ENCODE results near the gene MLF2. TPM values are rescaled to one million over a fixed set of nuclear protein-coding genes. Genes with fewer than 3 reads are reported as not detected.

Gene MLF2
- total and polyA plus RNA-seq, 2 of the 13 experiments (the other 11 are each of a cell fraction or from before 2014, with no cell fraction given), result 88.1 to 167 TPM

- TF ChIP-seq IKZF1 (IDR thresholded peaks at IDR 0.05) (no peak), RFXANK (CRISPR knock-in tag; IDR thresholded peaks at IDR 0.05) (0 out of 2 replicates have a peak, but pooled peaks have one; percentile 67), KDM5B (CRISPR knock-in tag; IDR thresholded peaks at IDR 0.05; ENCODE audit: borderline replicate concordance) (peak; percentile 74), HOXA3 (CRISPR knock-in tag; IDR thresholded peaks at IDR 0.05) (peak; percentile 75; the same call in 1 of the 2 replicates), POLR2AphosphoS5 (IDR thresholded peaks at IDR 0.05; ENCODE audit: low read depth, low read length) (peak; percentile 34; the same call in 1 of the 2 replicates), HDAC1 (CRISPR knock-in tag; IDR thresholded peaks at IDR 0.05) (peak; percentile 75), AKAP8 (CRISPR knock-in tag; IDR thresholded peaks at IDR 0.05) (peak; percentile 86), NR2F6 (IDR thresholded peaks at IDR 0.05) (peak; percentile 59), NR2F6 (CRISPR knock-in tag; IDR thresholded peaks at IDR 0.05) (peak; percentile 46; the same call in 1 of the 2 replicates), RXRB (CRISPR knock-in tag; IDR thresholded peaks at IDR 0.05; ENCODE audit: borderline replicate concordance) (peak; percentile 81; the same call in 1 of the 2 replicates), ZNF292 (CRISPR knock-in tag; IDR thresholded peaks at IDR 0.05; ENCODE audit: borderline replicate concordance, low read depth) (peak; percentile 88; the same call in 1 of the 2 replicates), ZNF83 (CRISPR knock-in tag; IDR thresholded peaks at IDR 0.05; ENCODE audit: borderline replicate concordance) (no peak), GTF2F1 (IDR thresholded peaks at IDR 0.05; ENCODE audit: low read length) (no peak), ZNF432 (CRISPR knock-in tag; IDR thresholded peaks at IDR 0.05; ENCODE audit: borderline replicate concordance) (no peak), STAT5B (CRISPR knock-in tag; IDR thresholded peaks at IDR 0.05) (no peak), MXD3 (CRISPR knock-in tag; IDR thresholded peaks at IDR 0.05) (peak; percentile 68; the same call in 1 of the 2 replicates), ZNF33A (CRISPR knock-in tag; IDR thresholded peaks at IDR 0.05; ENCODE audit: borderline replicate concordance) (no peak), CREB1 (IDR thresholded peaks at IDR 0.05) (0 out of 2 replicates have a peak, but pooled peaks have one; percentile 6), CREB1 (CRISPR knock-in tag; IDR thresholded peaks at IDR 0.05) (0 out of 2 replicates have a peak, but pooled peaks have one; percentile 15), RNF2 (conservative IDR thresholded peaks at IDR 0.05; ENCODE audit: low read depth) (0 out of 2 replicates have a peak, but pooled peaks have one; percentile 25), TEAD2 (CRISPR knock-in tag; IDR thresholded peaks at IDR 0.05) (no peak)
- TF ChIP-seq, protein P1, sequence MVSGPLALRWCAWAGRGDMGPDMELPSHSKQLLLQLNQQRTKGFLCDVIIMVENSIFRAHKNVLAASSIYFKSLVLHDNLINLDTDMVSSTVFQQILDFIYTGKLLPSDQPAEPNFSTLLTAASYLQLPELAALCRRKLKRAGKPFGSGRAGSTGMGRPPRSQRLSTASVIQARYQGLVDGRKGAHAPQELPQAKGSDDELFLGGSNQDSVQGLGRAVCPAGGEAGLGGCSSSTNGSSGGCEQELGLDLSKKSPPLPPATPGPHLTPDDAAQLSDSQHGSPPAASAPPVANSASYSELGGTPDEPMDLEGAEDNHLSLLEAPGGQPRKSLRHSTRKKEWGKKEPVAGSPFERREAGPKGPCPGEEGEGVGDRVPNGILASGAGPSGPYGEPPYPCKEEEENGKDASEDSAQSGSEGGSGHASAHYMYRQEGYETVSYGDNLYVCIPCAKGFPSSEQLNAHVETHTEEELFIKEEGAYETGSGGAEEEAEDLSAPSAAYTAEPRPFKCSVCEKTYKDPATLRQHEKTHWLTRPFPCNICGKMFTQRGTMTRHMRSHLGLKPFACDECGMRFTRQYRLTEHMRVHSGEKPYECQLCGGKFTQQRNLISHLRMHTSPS (CRISPR knock-in tag; IDR thresholded peaks at IDR 0.05; ENCODE audit: low read depth), result peak; percentile 49; the same call in 1 of the 2 replicates
- TF ChIP-seq, protein P2, sequence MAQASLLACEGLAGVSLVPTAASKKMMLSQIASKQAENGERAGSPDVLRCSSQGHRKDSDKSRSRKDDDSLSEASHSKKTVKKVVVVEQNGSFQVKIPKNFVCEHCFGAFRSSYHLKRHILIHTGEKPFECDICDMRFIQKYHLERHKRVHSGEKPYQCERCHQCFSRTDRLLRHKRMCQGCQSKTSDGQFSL (CRISPR knock-in tag; IDR thresholded peaks at IDR 0.05), result 0 out of 2 replicates have a peak, but pooled peaks have one; percentile 40
- TF ChIP-seq, protein P3, sequence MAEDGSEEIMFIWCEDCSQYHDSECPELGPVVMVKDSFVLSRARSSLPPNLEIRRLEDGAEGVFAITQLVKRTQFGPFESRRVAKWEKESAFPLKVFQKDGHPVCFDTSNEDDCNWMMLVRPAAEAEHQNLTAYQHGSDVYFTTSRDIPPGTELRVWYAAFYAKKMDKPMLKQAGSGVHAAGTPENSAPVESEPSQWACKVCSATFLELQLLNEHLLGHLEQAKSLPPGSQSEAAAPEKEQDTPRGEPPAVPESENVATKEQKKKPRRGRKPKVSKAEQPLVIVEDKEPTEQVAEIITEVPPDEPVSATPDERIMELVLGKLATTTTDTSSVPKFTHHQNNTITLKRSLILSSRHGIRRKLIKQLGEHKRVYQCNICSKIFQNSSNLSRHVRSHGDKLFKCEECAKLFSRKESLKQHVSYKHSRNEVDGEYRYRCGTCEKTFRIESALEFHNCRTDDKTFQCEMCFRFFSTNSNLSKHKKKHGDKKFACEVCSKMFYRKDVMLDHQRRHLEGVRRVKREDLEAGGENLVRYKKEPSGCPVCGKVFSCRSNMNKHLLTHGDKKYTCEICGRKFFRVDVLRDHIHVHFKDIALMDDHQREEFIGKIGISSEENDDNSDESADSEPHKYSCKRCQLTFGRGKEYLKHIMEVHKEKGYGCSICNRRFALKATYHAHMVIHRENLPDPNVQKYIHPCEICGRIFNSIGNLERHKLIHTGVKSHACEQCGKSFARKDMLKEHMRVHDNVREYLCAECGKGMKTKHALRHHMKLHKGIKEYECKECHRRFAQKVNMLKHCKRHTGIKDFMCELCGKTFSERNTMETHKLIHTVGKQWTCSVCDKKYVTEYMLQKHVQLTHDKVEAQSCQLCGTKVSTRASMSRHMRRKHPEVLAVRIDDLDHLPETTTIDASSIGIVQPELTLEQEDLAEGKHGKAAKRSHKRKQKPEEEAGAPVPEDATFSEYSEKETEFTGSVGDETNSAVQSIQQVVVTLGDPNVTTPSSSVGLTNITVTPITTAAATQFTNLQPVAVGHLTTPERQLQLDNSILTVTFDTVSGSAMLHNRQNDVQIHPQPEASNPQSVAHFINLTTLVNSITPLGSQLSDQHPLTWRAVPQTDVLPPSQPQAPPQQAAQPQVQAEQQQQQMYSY (CRISPR knock-in tag; IDR thresholded peaks at IDR 0.05), result no peak; the same call in 1 of the 2 replicates
These were observed 25.9 kb upstream of the MLF2 start (continued) for GRCh38 chr12:6778574-6779550.
